ENCODE measurements around the gene NDUFA3.

DNA sequence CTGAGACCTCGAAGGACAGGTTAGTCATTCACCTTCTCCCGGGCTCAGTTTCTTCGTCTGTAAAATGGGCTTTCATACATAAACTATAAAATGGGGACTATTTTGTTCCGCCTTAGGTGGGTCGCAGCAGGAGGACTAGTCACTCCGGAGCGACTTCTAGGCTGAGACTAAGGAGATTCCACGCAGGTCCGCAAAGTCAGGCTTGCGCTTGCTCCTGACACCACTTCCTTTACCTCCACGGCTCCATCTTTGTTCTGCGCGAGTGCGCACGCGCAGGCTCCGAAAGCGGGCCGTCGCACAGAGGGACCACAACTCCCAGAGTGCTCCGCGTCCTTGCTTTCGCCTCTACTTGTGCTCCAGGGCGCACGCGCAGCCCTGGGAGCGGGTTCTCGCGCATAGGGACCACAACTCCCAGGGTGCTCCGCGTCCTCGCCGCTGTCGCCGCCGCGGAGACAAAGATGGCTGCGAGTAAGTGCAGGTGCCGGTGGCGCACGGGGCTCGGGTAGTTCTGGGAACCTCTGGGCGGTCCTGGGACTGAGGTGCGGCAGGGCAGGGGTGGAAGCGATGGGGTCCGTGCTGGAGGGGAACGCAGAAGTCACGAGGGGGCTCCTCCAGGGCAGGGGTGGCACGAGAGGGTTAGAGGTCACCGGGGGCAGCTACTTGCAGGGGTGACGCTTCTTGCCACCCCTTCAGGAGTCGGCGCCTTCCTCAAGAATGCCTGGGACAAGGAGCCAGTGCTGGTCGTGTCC lies at the start of gene NDUFA3:
- TF ChIP-seq, protein P1, sequence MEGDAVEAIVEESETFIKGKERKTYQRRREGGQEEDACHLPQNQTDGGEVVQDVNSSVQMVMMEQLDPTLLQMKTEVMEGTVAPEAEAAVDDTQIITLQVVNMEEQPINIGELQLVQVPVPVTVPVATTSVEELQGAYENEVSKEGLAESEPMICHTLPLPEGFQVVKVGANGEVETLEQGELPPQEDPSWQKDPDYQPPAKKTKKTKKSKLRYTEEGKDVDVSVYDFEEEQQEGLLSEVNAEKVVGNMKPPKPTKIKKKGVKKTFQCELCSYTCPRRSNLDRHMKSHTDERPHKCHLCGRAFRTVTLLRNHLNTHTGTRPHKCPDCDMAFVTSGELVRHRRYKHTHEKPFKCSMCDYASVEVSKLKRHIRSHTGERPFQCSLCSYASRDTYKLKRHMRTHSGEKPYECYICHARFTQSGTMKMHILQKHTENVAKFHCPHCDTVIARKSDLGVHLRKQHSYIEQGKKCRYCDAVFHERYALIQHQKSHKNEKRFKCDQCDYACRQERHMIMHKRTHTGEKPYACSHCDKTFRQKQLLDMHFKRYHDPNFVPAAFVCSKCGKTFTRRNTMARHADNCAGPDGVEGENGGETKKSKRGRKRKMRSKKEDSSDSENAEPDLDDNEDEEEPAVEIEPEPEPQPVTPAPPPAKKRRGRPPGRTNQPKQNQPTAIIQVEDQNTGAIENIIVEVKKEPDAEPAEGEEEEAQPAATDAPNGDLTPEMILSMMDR (IDR thresholded peaks at IDR 0.05), result peak in 2 of 5 experiments; percentile 5 to 23
- peak; percentile 44 to 62 for TF ChIP-seq POLR2A (IDR thresholded peaks at IDR 0.05)
